DND-41 (cell line): ENCODE measurements around the gene ALCAM.

Experiments used
- ATAC-seq: fragments of 200-7000 bp; cut with Tn5 transposase; 3 replicates; pipeline ENCODE4 v1.9.1; 2021; ENCODE audit warnings: low read depth; ENCODE audit not compliant: insufficient read depth
- DNase-seq: peaks from one replicate; pipeline ENCODE4 v3.0.0-alpha.2; 2020
- H2AFZ ChIP-seq: 2 replicates; pipeline ENCODE4 v1.6.0; 2012; ENCODE audit warnings: low read depth, low read length
- H3K27ac ChIP-seq: 2 replicates; pipeline ENCODE4 v1.5.1; 2012; ENCODE audit warnings: low read length, inconsistent platforms
- H3K27me3 ChIP-seq: fragments of 200-600 bp; sonication (generic); 2 replicates; pipeline ENCODE4 v1.6.0; 2012; ENCODE audit warnings: low read length, mild to moderate bottlenecking, inconsistent platforms; ENCODE audit not compliant: insufficient read depth, poor library complexity
- H3K36me3 ChIP-seq: 2 replicates; pipeline ENCODE4 v1.5.1; 2012; ENCODE audit warnings: low read length, inconsistent platforms; ENCODE audit not compliant: insufficient read depth
- H3K4me1 ChIP-seq: 2 replicates; pipeline ENCODE4 v1.5.1; 2012; ENCODE audit warnings: mild to moderate bottlenecking, low read length; ENCODE audit not compliant: insufficient read depth
- H3K4me2 ChIP-seq: 2 replicates; pipeline ENCODE4 v1.6.0; 2012; ENCODE audit warnings: mild to moderate bottlenecking, moderate library complexity, low read length, inconsistent platforms; ENCODE audit not compliant: insufficient read depth
- H3K4me3 ChIP-seq, 2 experiments: fragments of 200-600 bp in 1 of 2; shearing (Covaris generic) in 1 of 2; 2 replicates each; pipeline ENCODE4 v1.5.1; 2012 to 2016; ENCODE audit warnings: inconsistent platforms in 2 of 2, low read length in 2 of 2, mild to moderate bottlenecking in 2 of 2, low read depth in 1 of 2, moderate library complexity in 1 of 2
- H3K79me2 ChIP-seq: 2 replicates; pipeline ENCODE4 v1.6.0; 2012; ENCODE audit warnings: low read length, inconsistent platforms; ENCODE audit not compliant: insufficient read depth
- H3K9ac ChIP-seq: 2 replicates; pipeline ENCODE4 v1.6.0; 2012; ENCODE audit warnings: low read depth, mild to moderate bottlenecking, inconsistent platforms, low read length, moderate library complexity
- H3K9me3 ChIP-seq: 2 replicates; pipeline ENCODE4 v1.5.1; 2012; ENCODE audit warnings: low read length, moderate library complexity, mild to moderate bottlenecking, inconsistent platforms; ENCODE audit not compliant: insufficient read depth, severe bottlenecking
- H4K20me1 ChIP-seq: 2 replicates; pipeline ENCODE4 v1.6.0; 2012; ENCODE audit warnings: low read length; ENCODE audit not compliant: insufficient read depth
- CTCF ChIP-seq: IDR thresholded peaks from 2 replicates; pipeline ENCODE4 v1.5.1; 2012; ENCODE audit warnings: borderline replicate concordance, low read length, moderate library complexity, mild to moderate bottlenecking; ENCODE audit not compliant: poor library complexity, severe bottlenecking; ENCODE audit errors: extremely low read depth
- EZH2 ChIP-seq: IDR thresholded peaks from 3 replicates; pipeline ENCODE4 v1.6.1; 2012; ENCODE audit warnings: borderline replicate concordance, low read depth, mild to moderate bottlenecking, moderate library complexity, low read length, inconsistent platforms; ENCODE audit not compliant: severe bottlenecking

Gene ALCAM

GRCh38 chr3:105367063-105367405 is 325 bp downstream of the ALCAM start:
- H3K4me2 ChIP-seq = peak overlapping the region; percentile 99
- TF ChIP-seq CTCF (no peak), EZH2 (no peak)
- no peaks in the 10 kb centered on the region for H3K79me2 ChIP-seq
- peak overlapping the region; percentile 90 for H2AFZ ChIP-seq
- no peaks in the 10 kb centered on the region for H3K36me3 ChIP-seq
- peak overlapping the region; percentile 67 for H3K27ac ChIP-seq
- H3K9ac ChIP-seq = peak overlapping the region; percentile 62
- H3K9me3 ChIP-seq = no peaks in the 10 kb centered on the region
- no peaks in the 10 kb centered on the region for H3K27me3 ChIP-seq
- ATAC-seq (peak; percentile 2; the same call in 1 of the 3 replicates), DNase-seq (peak; percentile 19)
- no peaks in the 10 kb centered on the region for H4K20me1 ChIP-seq
- H3K4me1 ChIP-seq = peaks cover 46% of the 10 kb centered on the region
- H3K4me3 ChIP-seq = peak overlapping the region; percentile 16 to 60; a peak in 3 of 4 replicates

- Histone ChIP-seq H3K27me3 (no peaks in the 10 kb centered on the region), H3K4me1 (peaks cover 46% of the 10 kb centered on the region), H3K9me3 (no peaks in the 10 kb centered on the region), H3K9ac (peak overlapping the region; percentile 62), H3K4me3 (peak overlapping the region; percentile 16 to 60; a peak in 3 of 4 replicates), H2AFZ (peak overlapping the region; percentile 90), H3K36me3 (no peaks in the 10 kb centered on the region), H3K27ac (peak overlapping the region; percentile 67), H3K79me2 (no peaks in the 10 kb centered on the region), H3K4me2 (peak overlapping the region; percentile 99), H4K20me1 (no peaks in the 10 kb centered on the region)
- TF ChIP-seq EZH2 = no peak
- no peak for TF ChIP-seq CTCF
- ATAC-seq = peak; percentile 10
- peak; percentile 70 for DNase-seq
Observed at GRCh38 chr3:105367406-105368213, 901 bp downstream of the ALCAM start.

- peak overlapping the region; percentile 90 for H2AFZ ChIP-seq
- DNase-seq = peak; percentile 67
- H3K79me2 ChIP-seq = no peaks in the 10 kb centered on the region
- H3K36me3 ChIP-seq = no peaks in the 10 kb centered on the region
- H3K9ac ChIP-seq = peak overlapping the region; percentile 62
- no peaks in the 10 kb centered on the region for H3K9me3 ChIP-seq
- peak overlapping the region; percentile 16 to 60 for H3K4me3 ChIP-seq
- peak; percentile 39 for ATAC-seq
- peaks cover 46% of the 10 kb centered on the region for H3K4me1 ChIP-seq
- H4K20me1 ChIP-seq = no peaks in the 10 kb centered on the region
- no peaks in the 10 kb centered on the region for H3K27me3 ChIP-seq
- TF ChIP-seq CTCF (no peak), EZH2 (no peak)
- H3K27ac ChIP-seq = peak overlapping the region; percentile 67
- peak overlapping the region; percentile 99 for H3K4me2 ChIP-seq
Observed at GRCh38 chr3:105368566-105369499, 2.1 kb downstream of the ALCAM start.
